LNCaP clone FGC (cell line): Measurements from ENCODE around the gene CCDC180.

ENCODE experiments used
- DNase-seq: peaks from one replicate; pipeline ENCODE4 v3.0.0-alpha.2; 2011; ENCODE audit warnings: low read depth
- H3K4me3 ChIP-seq: 2 replicates; pipeline ENCODE4 v1.5.1; 2011; ENCODE audit warnings: mild to moderate bottlenecking, low read depth, low read length, control low read depth
- CTCF ChIP-seq: IDR thresholded peaks from 2 replicates; pipeline ENCODE4 v1.5.1; 2012; ENCODE audit warnings: mild to moderate bottlenecking; ENCODE audit not compliant: control insufficient read depth, insufficient read depth; ENCODE audit errors: extremely low read depth

CCDC180 gene

DNA sequence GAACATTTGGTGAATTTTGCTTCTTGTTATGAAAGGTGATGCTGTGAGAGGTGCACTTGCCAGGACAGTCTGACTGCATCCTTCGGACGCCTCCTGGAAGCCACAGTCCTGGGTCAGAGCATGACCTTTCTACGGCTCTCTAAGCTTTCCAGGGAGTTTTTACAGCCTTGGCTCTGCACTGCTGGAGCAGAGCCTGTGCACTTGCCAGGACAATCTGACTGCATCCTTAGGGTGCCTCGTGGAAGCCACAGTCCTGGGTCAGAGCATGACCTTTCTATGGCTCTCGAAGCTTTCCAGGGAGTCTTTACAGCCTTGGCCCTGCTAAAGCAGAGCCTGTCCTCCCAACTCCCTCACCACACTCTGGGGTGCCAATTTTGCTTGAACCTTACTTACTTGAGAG is 49.6 kb downstream of the CCDC180 start:
- no peak for DNase-seq
- no peak for TF ChIP-seq CTCF
- no peak overlapping the region for H3K4me3 ChIP-seq
